Measurements from ENCODE around the gene LIPT1. TPM values are rescaled to one million over a fixed set of nuclear protein-coding genes. Genes with fewer than 3 reads are reported as not detected.

The LIPT1 gene
- total and polyA plus RNA-seq, 2 of the 8 experiments (the other 6 are each of a cell fraction or from before 2014, with no cell fraction given): 6.1 to 10.9 TPM

- TF ChIP-seq CHD7 (IDR thresholded peaks at IDR 0.05; ENCODE audit: insufficient replicate concordance, low read length) (no peak), SP2 (IDR thresholded peaks at IDR 0.05; ENCODE audit: low read length) (no peak), CBX8 (IDR thresholded peaks at IDR 0.05; ENCODE audit: borderline replicate concordance, low read depth, low read length) (no peak), CTBP2 (IDR thresholded peaks at IDR 0.05; ENCODE audit: borderline replicate concordance, insufficient read depth, insufficient read length, low read length) (no peak), CBX5 (IDR thresholded peaks at IDR 0.05; ENCODE audit: low read depth, low read length) (no peak), ASH2L (IDR thresholded peaks at IDR 0.05; ENCODE audit: low read length) (no peak)
- TF ChIP-seq, protein P1, sequence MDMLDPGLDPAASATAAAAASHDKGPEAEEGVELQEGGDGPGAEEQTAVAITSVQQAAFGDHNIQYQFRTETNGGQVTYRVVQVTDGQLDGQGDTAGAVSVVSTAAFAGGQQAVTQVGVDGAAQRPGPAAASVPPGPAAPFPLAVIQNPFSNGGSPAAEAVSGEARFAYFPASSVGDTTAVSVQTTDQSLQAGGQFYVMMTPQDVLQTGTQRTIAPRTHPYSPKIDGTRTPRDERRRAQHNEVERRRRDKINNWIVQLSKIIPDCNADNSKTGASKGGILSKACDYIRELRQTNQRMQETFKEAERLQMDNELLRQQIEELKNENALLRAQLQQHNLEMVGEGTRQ (IDR thresholded peaks at IDR 0.05; ENCODE audit: low read length): no peak
- TF ChIP-seq, protein P2, sequence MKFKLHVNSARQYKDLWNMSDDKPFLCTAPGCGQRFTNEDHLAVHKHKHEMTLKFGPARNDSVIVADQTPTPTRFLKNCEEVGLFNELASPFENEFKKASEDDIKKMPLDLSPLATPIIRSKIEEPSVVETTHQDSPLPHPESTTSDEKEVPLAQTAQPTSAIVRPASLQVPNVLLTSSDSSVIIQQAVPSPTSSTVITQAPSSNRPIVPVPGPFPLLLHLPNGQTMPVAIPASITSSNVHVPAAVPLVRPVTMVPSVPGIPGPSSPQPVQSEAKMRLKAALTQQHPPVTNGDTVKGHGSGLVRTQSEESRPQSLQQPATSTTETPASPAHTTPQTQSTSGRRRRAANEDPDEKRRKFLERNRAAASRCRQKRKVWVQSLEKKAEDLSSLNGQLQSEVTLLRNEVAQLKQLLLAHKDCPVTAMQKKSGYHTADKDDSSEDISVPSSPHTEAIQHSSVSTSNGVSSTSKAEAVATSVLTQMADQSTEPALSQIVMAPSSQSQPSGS (IDR thresholded peaks at IDR 0.05; ENCODE audit: low read length): no peak
These were observed 43.5 kb upstream of the LIPT1 start (continued) for GRCh38 chr2:99111236-99111635.
